ENCODE results near the gene HMGCL.
A peak's percentile ranks its signal among the peaks of the same experiment; 100 is the strongest.

HMGCL gene

DNA sequence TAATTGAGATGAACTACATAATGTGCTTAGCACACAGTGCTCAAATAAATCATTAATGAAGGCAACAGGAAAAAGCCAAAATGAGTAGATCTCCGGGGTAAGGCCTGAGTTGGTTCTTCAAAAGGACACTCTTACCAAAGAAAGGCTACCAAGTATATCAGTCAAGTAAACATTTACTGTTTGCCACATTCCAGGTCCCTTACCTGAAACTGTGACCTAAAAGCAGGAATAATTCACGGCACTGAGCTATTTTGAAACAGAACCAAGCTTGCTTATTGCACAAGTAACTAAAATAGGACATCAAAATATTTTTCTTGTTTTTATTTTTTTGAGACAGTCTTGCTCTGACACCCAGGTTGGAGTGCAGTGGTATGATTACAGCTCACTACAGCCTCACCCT lies 49.0 kb downstream of the HMGCL start:
- DNase-seq (ENCODE audit: low spot score), result no peak

DNA sequence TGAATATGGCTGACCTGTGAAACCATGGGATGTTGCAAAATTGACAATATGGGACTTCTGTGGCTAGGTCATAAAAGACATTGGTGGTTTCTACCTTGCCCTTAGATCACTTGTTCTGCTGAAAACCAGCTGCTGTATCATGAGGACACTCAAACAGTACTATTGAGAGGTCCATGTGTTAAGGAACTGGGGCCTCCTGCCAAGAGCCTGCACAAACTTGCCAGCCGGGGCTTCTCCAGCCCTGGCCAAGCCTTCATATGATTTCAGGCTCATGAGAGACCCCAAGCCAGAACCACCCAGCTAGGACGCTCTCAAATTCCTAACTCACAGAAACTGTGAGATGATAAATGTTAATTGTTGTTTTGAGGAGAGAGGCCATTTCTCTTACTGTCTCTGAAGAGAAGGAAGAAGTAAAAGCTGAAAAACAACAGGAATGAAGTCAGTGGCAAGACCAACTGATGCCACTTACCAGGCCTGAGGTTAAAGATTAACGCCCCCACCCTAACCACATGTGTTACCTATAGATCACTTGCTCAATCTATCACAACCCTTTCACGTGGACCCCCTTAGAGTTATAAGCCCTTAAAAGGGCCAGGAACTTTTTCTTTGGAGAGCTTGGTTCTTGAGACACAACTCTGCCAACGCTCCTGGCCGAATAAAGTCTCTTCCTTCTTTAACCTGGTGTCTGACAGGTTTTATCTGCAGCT lies 50.9 kb downstream of the HMGCL start:
- no peak for DNase-seq (ENCODE audit: low spot score)

DNA sequence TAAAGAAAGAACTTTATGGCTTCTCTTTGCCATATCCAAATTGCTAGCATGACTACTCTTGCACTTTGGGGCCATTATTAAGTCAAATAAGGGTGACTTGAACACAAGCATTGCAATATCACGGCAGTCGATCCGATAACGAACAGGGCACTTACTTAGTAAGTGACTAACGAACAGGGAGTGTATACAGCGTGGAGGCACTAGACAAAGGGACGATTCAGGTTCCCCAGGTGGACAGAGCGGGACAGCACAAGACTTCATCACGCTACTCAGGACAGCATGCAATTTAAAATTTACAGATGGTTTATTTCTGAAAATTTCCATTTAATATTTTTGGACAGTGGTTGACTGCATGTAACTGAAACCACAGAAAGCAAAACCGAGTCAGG lies 52.4 kb downstream of the HMGCL start:
- no peak for DNase-seq (ENCODE audit: low spot score)

DNA sequence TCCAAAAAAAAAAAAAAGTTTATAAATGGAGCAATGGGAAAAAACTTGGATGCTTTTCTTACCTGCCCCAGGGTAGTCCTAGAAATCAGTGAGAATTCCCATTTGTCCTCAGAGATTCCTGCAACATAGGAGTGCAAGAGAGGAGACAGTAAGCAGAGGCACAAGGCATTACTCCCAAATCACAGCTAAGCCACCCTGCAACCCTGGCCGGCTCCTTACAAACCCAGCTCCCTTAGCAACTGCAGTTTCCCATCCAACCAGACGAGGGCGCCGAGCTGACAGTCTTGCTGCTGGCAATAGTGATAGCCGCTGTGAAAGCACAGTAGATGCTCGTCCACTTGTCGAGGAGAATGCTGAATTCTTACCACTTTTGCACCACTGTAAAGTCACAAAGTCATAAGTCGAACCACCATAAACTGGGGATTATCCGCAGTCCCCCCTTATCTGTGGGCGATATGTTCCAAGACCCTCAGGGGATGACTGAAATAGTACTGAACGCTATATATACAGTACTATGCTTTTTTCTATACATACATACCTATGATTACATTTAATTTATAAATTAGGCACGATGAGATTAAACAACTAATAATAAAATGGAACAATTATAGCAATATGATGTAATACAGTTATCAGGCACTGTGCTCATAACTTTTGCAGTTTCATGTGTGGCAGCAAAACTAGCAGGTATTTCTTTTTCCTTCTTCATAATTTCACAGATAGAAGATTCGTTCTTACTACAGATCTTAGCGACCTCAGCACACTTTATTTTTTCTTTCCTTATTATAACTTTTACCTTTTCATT lies 53.0 kb downstream of the HMGCL start:
- peak; percentile 68 for DNase-seq (ENCODE audit: low spot score)

DNA sequence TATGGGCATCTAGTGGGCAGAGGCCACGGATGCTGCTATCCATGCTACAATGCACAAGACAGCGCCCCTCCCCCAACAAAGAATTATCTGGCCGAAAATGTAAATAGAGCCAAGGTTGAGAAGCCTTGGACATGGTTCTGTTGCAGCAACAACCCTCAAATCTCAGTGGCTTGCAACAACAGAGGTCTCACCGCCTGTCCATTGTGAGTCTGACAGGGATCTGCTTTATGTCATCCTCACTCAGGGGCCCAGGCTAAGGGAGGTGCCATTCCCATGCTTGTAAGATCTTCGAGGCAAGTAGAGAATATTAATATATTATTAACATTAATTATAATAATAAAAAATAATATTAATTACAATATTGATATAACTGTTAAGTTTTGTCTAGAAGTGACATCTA lies 56.5 kb downstream of the HMGCL start:
- no peak for DNase-seq (ENCODE audit: low spot score)

DNA sequence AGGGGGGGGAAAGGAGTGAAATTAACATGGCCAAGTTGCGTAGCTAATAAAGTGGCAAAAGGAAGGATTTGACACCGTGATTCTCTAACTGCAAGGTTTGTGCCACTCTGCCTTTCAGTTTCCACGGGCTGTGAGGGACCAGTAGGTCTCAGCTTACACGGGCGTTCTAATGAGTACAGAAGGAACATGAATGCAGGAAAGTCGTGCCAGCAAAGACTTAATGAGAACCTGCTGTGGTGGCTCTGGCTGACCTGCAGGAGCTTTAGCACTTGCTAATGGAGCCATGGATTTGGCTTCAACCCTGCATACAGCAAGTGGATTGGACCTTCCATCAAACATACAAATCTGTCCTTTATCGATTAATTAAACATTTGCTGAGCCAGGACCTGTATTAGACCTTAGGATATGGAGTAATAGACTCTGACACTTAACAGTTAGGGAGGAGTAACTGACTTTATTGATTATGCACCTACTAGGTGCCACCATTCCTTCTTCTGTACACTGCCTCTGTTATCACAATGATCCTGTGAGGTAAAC lies 62.1 kb downstream of the HMGCL start:
- no peak for DNase-seq (ENCODE audit: low spot score)

DNA sequence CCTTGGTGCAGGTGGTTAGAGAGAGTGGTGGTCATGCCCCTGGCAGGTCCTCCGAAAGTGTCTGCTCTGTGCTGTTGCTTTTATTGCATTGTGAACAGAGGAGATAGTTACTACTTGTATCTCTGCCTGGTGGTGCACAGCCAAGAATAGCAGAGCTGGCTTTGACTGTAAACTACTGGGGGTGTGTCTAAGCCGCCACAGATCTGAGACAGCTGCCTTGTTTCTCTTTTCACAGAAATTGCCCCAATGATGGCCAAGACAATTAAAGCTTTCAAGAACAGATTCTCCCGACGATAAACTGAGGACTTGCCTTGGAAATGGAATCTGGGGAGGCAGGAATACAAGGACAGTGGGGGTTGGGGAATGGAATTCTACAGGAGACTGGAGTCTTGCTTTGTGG lies 66.0 kb downstream of the HMGCL start:
- DNase-seq (ENCODE audit: low spot score), result no peak

DNA sequence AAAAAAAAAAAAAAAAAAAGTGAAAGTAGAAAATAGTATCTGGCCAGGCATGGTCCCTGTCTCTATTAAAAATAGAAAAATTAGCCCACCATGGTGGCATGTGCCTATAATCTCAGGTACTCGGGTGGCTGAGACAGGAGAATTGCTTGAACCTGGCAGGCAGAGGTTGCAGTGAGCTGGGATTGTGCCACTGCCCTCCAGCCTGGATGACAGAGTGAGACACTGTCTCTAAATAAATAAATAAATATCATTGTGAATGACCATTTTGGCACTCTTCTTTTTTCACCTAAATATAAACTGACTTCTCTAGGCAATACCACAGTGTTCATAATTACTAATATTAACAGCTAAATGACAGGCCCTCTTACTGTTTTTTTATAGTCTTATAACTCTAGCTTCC lies 67.4 kb downstream of the HMGCL start:
- DNase-seq (ENCODE audit: low spot score), result no peak

DNA sequence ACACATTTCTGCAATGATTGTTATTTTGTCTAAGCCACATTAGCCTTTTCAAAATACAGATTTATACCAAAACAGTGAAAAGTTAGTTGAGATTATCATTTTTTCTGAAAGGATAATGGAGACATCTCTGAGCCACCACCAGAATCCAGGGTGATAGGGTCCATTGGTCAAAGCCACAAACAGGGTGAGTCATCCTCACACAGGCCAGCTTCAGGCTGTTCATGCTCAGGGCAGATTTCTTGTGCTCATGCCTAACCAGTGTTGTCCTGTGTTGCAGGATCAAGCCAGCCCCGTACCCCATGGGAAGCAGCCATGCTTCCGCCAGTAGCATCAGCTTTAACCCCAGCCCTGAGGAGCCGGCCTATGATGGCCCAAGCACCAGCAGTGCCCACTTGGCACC lies 68.6 kb downstream of the HMGCL start:
- DNase-seq (ENCODE audit: low spot score), result peak; percentile 37

DNA sequence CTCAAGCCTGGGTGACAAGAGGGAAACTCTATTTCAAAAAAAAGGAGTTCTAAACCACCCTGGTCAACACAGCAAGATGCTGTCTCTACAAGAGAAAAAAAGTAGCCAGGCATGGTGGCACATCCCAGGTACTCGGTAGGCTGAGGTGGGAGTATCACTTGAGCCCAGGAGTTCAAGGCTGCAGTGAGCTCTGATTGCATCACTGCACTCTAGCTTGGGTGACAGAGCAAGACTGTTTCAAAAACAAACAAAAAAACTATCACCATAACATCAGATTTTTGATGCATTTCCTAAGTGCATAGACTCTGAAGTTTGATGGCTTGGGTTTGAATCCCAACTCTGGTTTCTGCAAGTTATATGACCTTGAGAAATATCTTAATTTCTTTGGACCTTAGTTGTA lies 72.3 kb downstream of the HMGCL start:
- DNase-seq (ENCODE audit: low spot score), result no peak
